M059J (cell line): ENCODE results near the gene HOXA7. TPM values are rescaled to one million over a fixed set of nuclear protein-coding genes. Genes with fewer than 3 reads are reported as not detected.

Source experiments
- DNase-seq: peaks from one replicate; pipeline ENCODE4 v3.0.0-alpha.2; 2012; ENCODE audit warnings: low read depth
- total RNA-seq: library from RNA; depleted of rRNA; stranded (reverse); fragments of >200 nt; shearing (Covaris generic); gene quantifications from 2 replicates; pipeline ENCODE4 v1.2.3, GENCODE V29; 2014; rRNA removed

The HOXA7 gene
- total RNA-seq: 3.7 and 4.6 TPM in 2 replicates

DNA sequence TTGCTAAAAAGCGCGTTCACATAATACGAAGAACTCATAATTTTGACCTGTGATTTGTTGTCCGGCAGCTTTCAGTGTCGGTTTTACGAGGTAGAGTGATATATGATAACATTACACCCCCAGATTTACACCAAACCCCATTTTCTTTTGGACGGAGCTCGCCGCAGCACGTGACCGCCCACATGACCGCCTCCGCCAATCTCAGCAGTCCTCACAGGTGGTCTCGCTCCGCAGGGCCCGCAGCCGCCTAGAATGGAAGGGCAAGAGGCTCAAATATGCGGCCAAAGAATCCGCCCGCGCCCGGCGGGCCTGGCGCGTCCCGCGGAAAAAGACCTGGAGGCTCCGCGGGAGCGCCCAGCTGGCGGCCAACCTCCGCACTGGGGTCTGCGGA is at the start of gene HOXA7:
HOXA7 (minus strand) TSS at position 168 of the 391 bp plus-strand sequence; CDS start at position 38, 130 bp downstream.
- peak; percentile 71 for DNase-seq

DNA sequence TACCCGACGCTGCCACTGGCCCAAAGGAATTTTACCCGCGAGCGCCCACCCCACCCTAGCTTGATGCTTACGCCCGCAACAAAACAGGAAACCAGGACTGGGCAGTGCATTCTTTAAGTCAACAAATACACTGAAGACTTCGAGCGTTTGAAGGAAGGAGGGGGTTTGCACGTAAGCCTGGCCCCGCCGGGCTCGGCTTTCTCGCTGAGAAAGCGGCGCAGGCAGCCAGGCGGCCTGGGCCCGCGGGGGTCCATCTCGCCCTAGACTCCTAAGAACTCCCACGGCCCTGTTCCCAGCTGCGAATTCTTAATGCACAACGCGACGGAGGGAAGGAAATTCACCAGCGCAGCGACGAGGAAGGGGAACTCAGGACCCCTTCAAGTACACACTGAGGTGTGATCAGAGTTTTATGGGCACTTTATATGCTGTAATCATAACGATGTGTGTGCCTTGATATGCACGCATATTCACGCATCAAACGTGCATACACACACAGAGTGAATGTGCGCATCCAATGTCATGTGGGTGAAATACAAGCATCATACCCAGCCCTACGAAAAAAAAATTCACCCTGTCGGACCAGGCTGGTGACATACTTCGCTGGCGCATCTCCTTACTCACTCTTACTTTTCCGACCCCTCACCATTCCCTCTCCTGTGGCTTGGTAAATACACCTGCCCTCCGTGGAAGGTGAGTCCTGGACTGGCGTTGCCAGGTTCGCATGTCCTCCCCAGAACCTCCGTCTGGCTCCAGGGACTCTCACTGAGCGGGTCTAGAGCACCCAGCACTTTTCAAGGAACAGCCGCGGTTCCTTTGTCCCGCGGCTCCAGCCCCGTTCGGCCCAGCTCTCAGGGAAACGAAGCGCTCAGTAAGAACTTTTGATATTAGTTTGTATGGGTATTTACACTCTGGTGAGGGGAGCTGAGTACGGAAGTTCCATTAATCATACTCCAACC is 49.1 kb upstream of the HOXA7 start:
- DNase-seq: no peak

DNA sequence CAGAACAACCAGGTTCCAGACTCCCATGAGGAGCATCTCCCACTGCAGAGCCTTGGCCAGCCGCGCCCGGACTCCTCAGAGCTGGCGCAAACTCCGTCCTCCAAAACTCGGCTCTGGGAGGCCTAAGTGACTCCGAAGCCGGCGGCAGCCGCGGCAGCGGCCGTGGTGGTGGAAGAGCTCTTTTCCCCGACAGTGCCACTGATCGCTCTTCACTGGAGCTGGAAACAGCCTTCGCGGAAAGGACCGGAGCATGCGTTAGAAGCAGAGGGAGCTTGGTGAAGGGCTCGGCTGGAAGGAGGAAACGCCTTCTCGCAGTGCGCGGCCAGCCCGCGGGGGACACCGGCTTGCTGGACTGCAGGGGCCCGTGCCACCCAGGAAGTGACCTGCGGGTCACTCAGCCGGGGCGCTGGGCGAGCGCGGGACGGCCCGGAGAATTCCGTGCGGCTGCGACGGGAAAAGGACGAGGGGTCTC is 48.4 kb upstream of the HOXA7 start:
- DNase-seq: peak; percentile 33

GRCh38 chr7:27203964-27204594 is 47.6 kb upstream of the HOXA7 start:
- no peak for DNase-seq

GRCh38 chr7:27203365-27203953 is 47.0 kb upstream of the HOXA7 start:
- DNase-seq: no peak

- DNase-seq: no peak
Measured at GRCh38 chr7:27202862-27203134, 46.3 kb upstream of the HOXA7 start.

- no peak for DNase-seq
Measured at GRCh38 chr7:27202018-27202861, 45.8 kb upstream of the HOXA7 start.

DNA sequence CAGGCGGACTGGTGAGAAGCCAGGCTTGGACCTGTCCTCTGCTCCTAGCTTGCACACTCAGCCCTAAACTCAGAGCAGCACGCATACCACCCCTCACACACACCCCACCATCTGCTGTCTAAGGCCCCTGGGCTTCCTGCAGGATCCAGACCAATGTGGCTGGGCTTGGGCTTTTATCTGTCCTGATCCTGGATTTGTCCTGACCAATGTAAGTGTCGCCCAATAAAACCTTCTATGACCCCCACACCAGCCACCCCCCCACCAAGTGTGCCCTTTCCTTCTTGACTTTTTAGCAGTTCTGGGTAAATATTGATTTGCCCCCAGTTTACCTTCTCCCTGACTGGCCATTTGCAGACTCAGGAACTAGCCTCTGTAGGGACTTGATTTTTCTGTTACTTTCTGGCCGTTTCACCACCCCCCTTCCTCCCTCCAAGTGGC is 45.1 kb upstream of the HOXA7 start:
- DNase-seq: no peak

GRCh38 chr7:27200761-27201579 is 44.5 kb upstream of the HOXA7 start:
- DNase-seq: no peak

GRCh38 chr7:27199849-27200760 is 43.6 kb upstream of the HOXA7 start, which contains the start of gene HOXA13:
HOXA13 (minus strand) TSS chr7:27200091; CDS start chr7:27200077, 14 bp downstream.
- DNase-seq: peak; percentile 75

- DNase-seq: peak; percentile 44
Measured at GRCh38 chr7:27198871-27199801, 42.7 kb upstream of the HOXA7 start.

- no peak for DNase-seq
Measured at GRCh38 chr7:27198138-27198841, 41.8 kb upstream of the HOXA7 start.

GRCh38 chr7:27197137-27198042 is 40.9 kb upstream of the HOXA7 start:
- DNase-seq: no peak

GRCh38 chr7:27196287-27196767 is 39.9 kb upstream of the HOXA7 start:
- peak; percentile 70 for DNase-seq

GRCh38 chr7:27194686-27195379 is 38.4 kb upstream of the HOXA7 start:
- DNase-seq: no peak

GRCh38 chr7:27194002-27194352 is 37.5 kb upstream of the HOXA7 start:
- DNase-seq: no peak
